Measurements from ENCODE around the gene BRD1.

The BRD1 gene

DNA sequence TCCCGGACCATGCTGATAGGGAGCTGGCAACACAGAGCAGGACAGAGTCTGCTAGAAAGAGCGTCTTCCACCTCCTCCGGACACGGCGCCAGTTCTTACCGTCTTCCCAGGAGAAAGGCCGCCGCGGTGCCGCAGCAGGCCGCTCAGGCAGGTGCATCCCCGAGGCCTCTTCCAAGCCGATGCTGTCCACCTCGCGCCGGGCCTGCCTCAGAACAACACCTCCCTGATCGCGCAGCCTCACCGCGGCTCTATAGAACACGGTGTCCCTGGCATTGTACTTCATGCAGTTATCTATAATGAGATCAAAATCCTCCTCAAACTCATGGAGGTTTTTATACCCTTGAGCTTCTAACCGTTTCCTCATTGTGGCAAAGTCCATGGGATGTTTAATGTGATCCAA lies 30.0 kb downstream of the BRD1 start:
- H3K4me3 ChIP-seq (ENCODE audit: low read depth, low read length) = no peak overlapping the region
- no peaks in the 10 kb centered on the region for H3K4me1 ChIP-seq (ENCODE audit: control insufficient read depth, insufficient read depth, low read length)
- H3K27ac ChIP-seq (ENCODE audit: low read depth, low read length) = no peak overlapping the region
- H3K9me3 ChIP-seq (ENCODE audit: control insufficient read depth, insufficient read depth, low read length) = no peaks in the 10 kb centered on the region
- H3K9ac ChIP-seq (ENCODE audit: low read depth, low read length) = no peak overlapping the region
- no peaks in the 10 kb centered on the region for H3K27me3 ChIP-seq (ENCODE audit: control insufficient read depth, insufficient read depth, low read length)
- peaks cover 71% of the 10 kb centered on the region for H3K36me3 ChIP-seq (ENCODE audit: control insufficient read depth, insufficient read depth, low read length)

DNA sequence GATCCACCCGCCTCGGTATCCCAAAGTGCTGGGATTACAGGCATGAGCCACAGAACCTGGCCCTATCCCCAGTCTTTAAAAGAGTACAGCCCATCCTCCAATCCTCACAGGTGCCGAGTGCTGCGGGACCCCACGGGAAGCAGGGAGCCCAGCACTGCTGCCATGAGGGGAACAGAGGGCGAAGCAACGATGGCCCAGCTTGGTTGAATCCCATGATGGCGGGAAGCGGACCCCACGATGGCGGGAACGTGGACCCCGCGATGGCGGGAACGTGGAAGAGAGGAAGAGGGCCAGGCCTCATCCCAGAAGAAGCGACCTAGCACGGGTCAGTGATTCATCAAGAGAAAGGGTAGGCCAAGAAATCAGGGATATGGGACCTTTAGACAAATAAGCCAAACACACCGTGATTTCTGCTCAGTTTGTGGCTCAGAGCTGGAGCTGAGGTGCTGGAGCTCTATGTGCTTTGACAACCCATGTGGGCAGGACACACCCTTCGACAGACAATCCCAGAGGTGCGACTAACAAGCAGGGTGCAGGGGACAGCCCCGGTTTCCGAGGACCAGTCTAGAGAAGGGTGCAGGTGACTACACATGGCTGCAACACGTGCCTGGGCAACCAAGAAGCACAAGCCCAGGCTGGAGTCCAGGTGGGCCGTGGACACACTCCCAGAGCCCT lies 30.9 kb downstream of the BRD1 start:
- no peak overlapping the region for H3K9ac ChIP-seq (ENCODE audit: low read depth, low read length)
- no peaks in the 10 kb centered on the region for H3K9me3 ChIP-seq (ENCODE audit: control insufficient read depth, insufficient read depth, low read length)
- H3K4me1 ChIP-seq (ENCODE audit: control insufficient read depth, insufficient read depth, low read length) = no peaks in the 10 kb centered on the region
- no peak overlapping the region for H3K4me3 ChIP-seq (ENCODE audit: low read depth, low read length)
- no peak overlapping the region for H3K27ac ChIP-seq (ENCODE audit: low read depth, low read length)
- peaks cover 79% of the 10 kb centered on the region for H3K36me3 ChIP-seq (ENCODE audit: control insufficient read depth, insufficient read depth, low read length)
- H3K27me3 ChIP-seq (ENCODE audit: control insufficient read depth, insufficient read depth, low read length) = no peaks in the 10 kb centered on the region

DNA sequence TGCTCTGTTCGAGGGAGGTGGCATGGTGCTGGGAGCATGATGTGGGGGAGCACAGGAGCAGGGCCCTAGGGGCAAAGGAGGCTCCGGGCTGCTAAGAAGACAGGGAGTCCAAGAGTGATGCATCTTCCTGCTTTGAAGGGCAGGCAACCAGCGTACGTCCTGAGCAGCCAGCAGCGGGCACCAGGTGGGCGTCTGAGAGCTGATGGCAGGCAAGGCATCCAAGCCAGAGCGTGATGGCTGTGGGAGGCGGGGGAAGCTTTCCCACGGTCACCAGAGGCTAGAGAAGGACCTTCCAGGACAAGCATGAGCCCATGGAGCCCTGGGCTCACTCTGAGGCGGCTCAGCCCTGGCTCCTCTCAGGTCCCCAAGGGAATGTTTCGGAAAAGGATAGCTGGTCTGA lies 32.2 kb downstream of the BRD1 start:
- Histone ChIP-seq H3K36me3 (ENCODE audit: control insufficient read depth, insufficient read depth, low read length) (peaks cover 84% of the 10 kb centered on the region), H3K9ac (ENCODE audit: low read depth, low read length) (no peak overlapping the region), H3K4me1 (ENCODE audit: control insufficient read depth, insufficient read depth, low read length) (no peaks in the 10 kb centered on the region), H3K4me3 (ENCODE audit: low read depth, low read length) (no peak overlapping the region), H3K27me3 (ENCODE audit: control insufficient read depth, insufficient read depth, low read length) (no peaks in the 10 kb centered on the region), H3K27ac (ENCODE audit: low read depth, low read length) (no peak overlapping the region), H3K9me3 (ENCODE audit: control insufficient read depth, insufficient read depth, low read length) (no peaks in the 10 kb centered on the region)

DNA sequence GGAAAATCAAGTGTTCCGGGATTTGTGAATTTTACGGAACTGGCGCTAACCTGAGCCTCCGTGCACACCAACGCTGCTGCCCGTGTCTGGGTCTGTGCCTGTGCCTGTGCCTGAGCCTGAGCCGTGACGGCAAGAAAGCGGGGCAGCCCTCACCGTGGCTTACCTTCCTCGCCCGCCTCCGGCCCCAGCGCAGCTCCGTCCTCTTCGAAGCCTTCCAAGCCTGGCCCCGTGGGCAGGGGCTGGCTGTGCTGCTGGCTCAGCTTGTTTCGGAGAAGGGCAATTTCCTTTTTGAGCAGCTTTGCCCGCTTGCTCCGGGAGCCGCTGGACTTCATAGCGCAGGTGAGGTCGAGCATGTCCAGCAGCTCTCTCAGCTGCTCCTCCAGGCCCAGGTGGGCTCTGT lies 33.8 kb downstream of the BRD1 start:
- H3K36me3 ChIP-seq (ENCODE audit: control insufficient read depth, insufficient read depth, low read length) = peaks cover 87% of the 10 kb centered on the region
- no peaks in the 10 kb centered on the region for H3K27me3 ChIP-seq (ENCODE audit: control insufficient read depth, insufficient read depth, low read length)
- no peak overlapping the region for H3K9ac ChIP-seq (ENCODE audit: low read depth, low read length)

DNA sequence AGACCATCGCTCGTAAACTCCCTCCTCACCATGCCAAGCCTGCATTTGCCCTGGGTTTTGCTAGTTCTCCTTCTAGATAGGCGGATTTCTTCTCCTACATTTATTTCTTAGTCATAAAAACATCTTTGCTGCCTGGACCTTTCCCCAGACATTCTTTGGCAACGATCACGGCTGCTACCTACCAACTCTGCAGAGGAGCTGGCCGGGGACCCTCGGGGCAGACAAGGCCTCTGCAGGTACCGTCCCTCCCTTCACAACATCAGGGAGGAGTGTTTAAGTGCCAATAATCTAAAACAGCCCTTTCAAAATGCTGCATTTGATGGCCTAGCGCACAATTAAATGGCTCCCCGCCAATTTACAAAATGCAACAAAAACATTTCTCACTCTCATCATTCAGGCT lies 34.4 kb downstream of the BRD1 start:
- Histone ChIP-seq H3K4me3 (ENCODE audit: low read depth, low read length) (no peak overlapping the region), H3K27ac (ENCODE audit: low read depth, low read length) (no peak overlapping the region), H3K9me3 (ENCODE audit: control insufficient read depth, insufficient read depth, low read length) (no peaks in the 10 kb centered on the region), H3K36me3 (ENCODE audit: control insufficient read depth, insufficient read depth, low read length) (peaks cover 81% of the 10 kb centered on the region), H3K4me1 (ENCODE audit: control insufficient read depth, insufficient read depth, low read length) (no peaks in the 10 kb centered on the region), H3K9ac (ENCODE audit: low read depth, low read length) (no peak overlapping the region), H3K27me3 (ENCODE audit: control insufficient read depth, insufficient read depth, low read length) (no peaks in the 10 kb centered on the region)

More for the DNA sequence above, 33.8 kb downstream of the BRD1 start:
- Histone ChIP-seq H3K4me3 (ENCODE audit: low read depth, low read length) (no peak overlapping the region), H3K27ac (ENCODE audit: low read depth, low read length) (no peak overlapping the region), H3K4me1 (ENCODE audit: control insufficient read depth, insufficient read depth, low read length) (no peaks in the 10 kb centered on the region), H3K9me3 (ENCODE audit: control insufficient read depth, insufficient read depth, low read length) (no peaks in the 10 kb centered on the region)

DNA sequence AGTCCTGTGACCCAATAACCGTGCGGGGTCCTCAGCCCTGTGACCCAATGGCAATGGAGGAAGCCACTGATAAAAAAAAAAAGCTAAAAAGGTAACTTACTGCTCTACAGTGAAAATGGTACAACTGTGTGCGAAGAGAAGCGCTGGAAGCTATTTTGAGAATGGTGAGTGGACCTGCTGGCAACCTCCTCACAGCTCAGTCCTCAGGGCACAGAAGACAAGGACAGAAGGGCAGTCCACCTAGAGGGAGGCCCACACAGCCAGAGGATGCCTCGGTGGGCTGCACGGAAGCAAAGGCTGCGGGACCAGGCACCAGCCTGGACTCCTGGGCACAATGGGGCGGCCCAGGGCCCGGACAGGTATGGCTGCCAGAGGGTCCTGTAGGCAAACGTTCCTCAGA lies 35.6 kb downstream of the BRD1 start:
- no peak overlapping the region for H3K27ac ChIP-seq (ENCODE audit: low read depth, low read length)
- peaks cover 79% of the 10 kb centered on the region for H3K36me3 ChIP-seq (ENCODE audit: control insufficient read depth, insufficient read depth, low read length)
- H3K27me3 ChIP-seq (ENCODE audit: control insufficient read depth, insufficient read depth, low read length) = no peaks in the 10 kb centered on the region
- H3K4me3 ChIP-seq (ENCODE audit: low read depth, low read length) = no peak overlapping the region
- H3K4me1 ChIP-seq (ENCODE audit: control insufficient read depth, insufficient read depth, low read length) = no peaks in the 10 kb centered on the region
- H3K9me3 ChIP-seq (ENCODE audit: control insufficient read depth, insufficient read depth, low read length) = no peaks in the 10 kb centered on the region
- H3K9ac ChIP-seq (ENCODE audit: low read depth, low read length) = no peak overlapping the region

DNA sequence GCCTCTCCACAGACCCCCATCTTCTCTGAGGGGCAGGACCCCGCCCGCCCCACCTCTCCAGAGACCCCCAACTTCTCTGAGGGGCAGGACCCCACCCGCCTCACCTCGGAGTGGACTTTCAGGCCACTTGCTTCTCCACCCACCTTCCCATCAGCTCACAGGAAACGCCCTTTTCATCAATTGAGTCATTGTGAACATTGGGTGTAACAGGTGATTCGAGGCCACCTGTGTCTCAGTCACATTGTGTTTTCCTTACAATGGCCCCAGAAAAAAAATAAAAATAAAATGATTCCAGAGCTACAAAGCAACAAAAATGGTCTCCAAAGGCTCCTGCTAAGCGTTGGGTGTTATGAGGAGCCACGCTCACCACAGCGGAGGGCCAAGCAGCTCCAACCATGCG lies 36.0 kb downstream of the BRD1 start:
- no peaks in the 10 kb centered on the region for H3K4me1 ChIP-seq (ENCODE audit: control insufficient read depth, insufficient read depth, low read length)
- no peak overlapping the region for H3K27ac ChIP-seq (ENCODE audit: low read depth, low read length)
- no peak overlapping the region for H3K4me3 ChIP-seq (ENCODE audit: low read depth, low read length)
- H3K9me3 ChIP-seq (ENCODE audit: control insufficient read depth, insufficient read depth, low read length) = no peaks in the 10 kb centered on the region
- no peak overlapping the region for H3K9ac ChIP-seq (ENCODE audit: low read depth, low read length)
- H3K27me3 ChIP-seq (ENCODE audit: control insufficient read depth, insufficient read depth, low read length) = no peaks in the 10 kb centered on the region
- peaks cover 79% of the 10 kb centered on the region for H3K36me3 ChIP-seq (ENCODE audit: control insufficient read depth, insufficient read depth, low read length)

DNA sequence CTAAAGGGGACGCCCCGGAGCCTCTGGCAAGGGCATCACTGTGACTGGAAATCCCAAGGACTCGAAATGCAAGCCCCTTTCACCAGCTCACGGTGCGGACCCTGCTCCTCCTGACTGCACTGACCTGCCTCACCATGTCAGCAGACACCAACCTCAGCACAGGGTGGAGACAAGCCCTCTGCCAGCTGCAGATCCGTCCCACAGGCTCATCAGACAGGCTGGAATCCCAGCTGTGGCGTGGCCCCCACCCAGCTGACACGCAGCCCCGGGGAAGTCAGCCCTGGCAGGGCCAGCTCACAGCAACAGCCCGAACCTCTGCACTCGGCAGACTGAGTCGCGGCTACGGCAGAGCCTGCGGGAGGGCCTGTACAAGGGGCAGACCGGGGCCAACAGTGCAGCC lies 36.8 kb downstream of the BRD1 start:
- Histone ChIP-seq H3K27ac (ENCODE audit: low read depth, low read length) (no peak overlapping the region), H3K4me3 (ENCODE audit: low read depth, low read length) (no peak overlapping the region), H3K36me3 (ENCODE audit: control insufficient read depth, insufficient read depth, low read length) (peaks cover 81% of the 10 kb centered on the region)

DNA sequence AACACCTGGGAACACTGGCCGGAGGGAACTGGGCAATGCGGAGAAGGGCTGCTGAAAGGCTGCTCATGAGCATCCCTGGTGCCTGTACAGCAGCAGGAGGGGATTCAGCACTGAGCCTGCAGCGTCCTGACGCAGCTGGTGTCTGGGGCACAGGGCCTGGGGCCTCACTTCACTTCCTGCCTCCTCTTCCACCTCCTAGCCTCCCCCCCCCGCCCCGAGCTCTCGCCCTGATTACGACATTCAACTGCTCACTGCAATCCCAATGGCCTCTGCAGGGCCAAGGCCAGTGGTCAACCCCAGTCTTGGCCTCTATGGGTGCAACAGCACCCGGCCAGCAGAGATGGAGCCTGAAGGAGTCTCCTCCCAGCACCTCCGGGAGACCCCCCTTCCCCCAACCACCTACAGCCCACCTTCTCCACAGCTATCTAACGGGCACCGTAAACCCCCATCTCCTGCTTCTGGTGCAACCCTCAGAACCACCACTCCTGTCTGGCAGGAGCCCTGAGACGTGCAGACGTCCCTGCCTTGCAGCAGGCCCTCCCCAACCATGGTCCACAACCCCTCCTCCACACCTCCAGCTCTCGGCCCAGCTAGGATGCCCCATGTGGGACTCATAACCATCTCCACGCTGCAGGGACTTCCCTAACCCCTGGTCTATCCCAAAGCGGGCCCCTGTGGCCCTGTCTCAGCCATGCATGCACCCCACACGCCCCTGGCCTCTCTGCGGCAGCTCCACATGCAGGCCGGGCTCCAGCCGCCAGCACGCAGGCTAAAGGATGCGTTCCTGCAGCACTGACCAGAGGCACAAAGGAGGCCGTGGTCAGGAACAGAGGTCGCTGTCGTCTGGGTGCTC lies 38.2 kb downstream of the BRD1 start:
- H3K27me3 ChIP-seq (ENCODE audit: control insufficient read depth, insufficient read depth, low read length) = no peaks in the 10 kb centered on the region
- no peak overlapping the region for H3K4me3 ChIP-seq (ENCODE audit: low read depth, low read length)
- H3K36me3 ChIP-seq (ENCODE audit: control insufficient read depth, insufficient read depth, low read length) = peaks cover 80% of the 10 kb centered on the region
- H3K9ac ChIP-seq (ENCODE audit: low read depth, low read length) = no peak overlapping the region
- no peaks in the 10 kb centered on the region for H3K4me1 ChIP-seq (ENCODE audit: control insufficient read depth, insufficient read depth, low read length)
- H3K9me3 ChIP-seq (ENCODE audit: control insufficient read depth, insufficient read depth, low read length) = no peaks in the 10 kb centered on the region
- H3K27ac ChIP-seq (ENCODE audit: low read depth, low read length) = no peak overlapping the region

More for the DNA sequence above, 36.8 kb downstream of the BRD1 start:
- no peaks in the 10 kb centered on the region for H3K27me3 ChIP-seq (ENCODE audit: control insufficient read depth, insufficient read depth, low read length)
- H3K9me3 ChIP-seq (ENCODE audit: control insufficient read depth, insufficient read depth, low read length) = no peaks in the 10 kb centered on the region
- H3K9ac ChIP-seq (ENCODE audit: low read depth, low read length) = no peak overlapping the region
- no peaks in the 10 kb centered on the region for H3K4me1 ChIP-seq (ENCODE audit: control insufficient read depth, insufficient read depth, low read length)

DNA sequence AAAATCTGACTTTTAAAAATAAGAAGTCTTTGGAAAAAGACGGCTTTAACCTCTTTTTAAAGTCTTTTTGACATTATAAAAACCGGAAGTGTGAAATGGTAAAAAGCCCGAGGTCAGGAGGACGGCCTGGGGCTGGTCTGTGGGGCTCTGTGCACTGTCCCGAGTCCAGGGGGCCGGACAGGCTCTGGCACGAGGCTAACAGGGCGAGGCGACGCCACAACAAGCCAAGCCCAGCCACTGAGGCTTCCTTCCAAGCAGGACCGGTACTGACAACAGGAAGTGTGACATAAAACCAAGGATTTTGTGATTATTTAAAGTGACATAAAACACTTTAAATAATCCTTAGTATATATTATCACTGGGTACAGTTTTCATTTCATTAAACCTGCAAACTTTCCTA lies 39.2 kb downstream of the BRD1 start:
- Histone ChIP-seq H3K4me1 (ENCODE audit: control insufficient read depth, insufficient read depth, low read length) (no peaks in the 10 kb centered on the region), H3K9me3 (ENCODE audit: control insufficient read depth, insufficient read depth, low read length) (no peaks in the 10 kb centered on the region), H3K36me3 (ENCODE audit: control insufficient read depth, insufficient read depth, low read length) (peaks cover 79% of the 10 kb centered on the region), H3K27me3 (ENCODE audit: control insufficient read depth, insufficient read depth, low read length) (no peaks in the 10 kb centered on the region), H3K9ac (ENCODE audit: low read depth, low read length) (no peak overlapping the region), H3K4me3 (ENCODE audit: low read depth, low read length) (no peak overlapping the region), H3K27ac (ENCODE audit: low read depth, low read length) (no peak overlapping the region)

DNA sequence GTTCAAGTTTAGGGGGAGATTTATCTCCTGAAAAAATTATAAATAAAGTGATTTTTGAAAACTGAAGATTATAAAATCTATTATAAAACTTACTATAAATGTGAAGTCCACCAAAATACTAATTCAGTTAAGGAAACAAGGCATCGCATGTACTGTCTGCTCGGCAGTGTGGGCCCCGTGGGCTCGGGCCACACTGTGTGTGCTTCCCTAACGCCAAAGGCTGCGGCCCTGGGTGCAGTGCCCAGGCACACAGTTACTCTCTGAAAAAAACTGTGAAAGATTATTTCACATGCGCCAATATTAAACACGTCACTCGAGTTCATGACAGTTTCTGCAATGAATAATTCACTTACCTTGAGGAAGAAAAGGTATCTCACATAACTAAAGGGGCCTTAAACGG lies 39.8 kb downstream of the BRD1 start:
- Histone ChIP-seq H3K36me3 (ENCODE audit: control insufficient read depth, insufficient read depth, low read length) (peaks cover 79% of the 10 kb centered on the region), H3K27ac (ENCODE audit: low read depth, low read length) (no peak overlapping the region), H3K4me1 (ENCODE audit: control insufficient read depth, insufficient read depth, low read length) (no peaks in the 10 kb centered on the region), H3K9ac (ENCODE audit: low read depth, low read length) (no peak overlapping the region), H3K4me3 (ENCODE audit: low read depth, low read length) (no peak overlapping the region), H3K27me3 (ENCODE audit: control insufficient read depth, insufficient read depth, low read length) (no peaks in the 10 kb centered on the region), H3K9me3 (ENCODE audit: control insufficient read depth, insufficient read depth, low read length) (no peaks in the 10 kb centered on the region)

Measured in HUES48 (cell line).